MCF 10A (cell line): ENCODE data around the gene ENTPD6. TPM values are rescaled to one million over a fixed set of nuclear protein-coding genes. Genes with fewer than 3 reads are reported as not detected.

Source experiments
- Bru-seq: library from RNA; stranded (reverse); fragments of 400-500 nt; gene quantifications from one replicate; lab custom pipeline; 2021; lab: Mats Ljungman, UMichigan
- BruChase-seq, 2 experiments: library from RNA; stranded (reverse); fragments of 400-500 nt; gene quantifications; one replicate each; lab custom pipeline; 2021; lab: Mats Ljungman, UMichigan
- BruUV-seq: library from RNA; stranded (reverse); fragments of 400-500 nt; replicated peaks from 2 replicates; lab custom pipeline; 2021; lab: Mats Ljungman, UMichigan
- CTCF ChIA-PET: fragments of 300-600 bp; sonication (Branson Sonifier 250); formaldehyde crosslinking; extraction: SDS; loops from one replicate; lab custom pipeline; 2021; ENCODE audit warnings: antibody characterized with exemption, inconsistent platforms; lab: Yijun Ruan, JAX
- POLR2A ChIA-PET: fragments of 300-600, 350-650 bp; sonication (Branson Sonifier 250); formaldehyde crosslinking; extraction: SDS; loops from one replicate; lab custom pipeline; 2020; ENCODE audit warnings: antibody characterized with exemption, inconsistent platforms; lab: Yijun Ruan, JAX
- DNase-seq: peaks from one replicate; pipeline ENCODE4 v3.0.0-alpha.2; 2018; ENCODE audit not compliant: unreplicated experiment
- H3K27ac Mint-ChIP-seq: one replicate; pipeline ENCODE4 v1.8.0; 2022; ENCODE audit warnings: mild to moderate bottlenecking, low read depth, mixed read lengths; ENCODE audit not compliant: unreplicated experiment
- H3K27me3 Mint-ChIP-seq: one replicate; pipeline ENCODE4 v1.8.0; 2022; ENCODE audit warnings: mixed read lengths; ENCODE audit not compliant: insufficient read depth, unreplicated experiment
- H3K36me3 Mint-ChIP-seq: one replicate; pipeline ENCODE4 v1.8.0; 2022; ENCODE audit warnings: mild to moderate bottlenecking, moderate library complexity, mixed read lengths; ENCODE audit not compliant: insufficient read depth, unreplicated experiment
- H3K4me1 Mint-ChIP-seq: one replicate; pipeline ENCODE4 v1.8.0; 2022; ENCODE audit warnings: mixed read lengths; ENCODE audit not compliant: insufficient read depth, unreplicated experiment
- H3K4me3 Mint-ChIP-seq: one replicate; pipeline ENCODE4 v1.8.0; 2022; ENCODE audit warnings: mild to moderate bottlenecking, moderate library complexity, mixed read lengths; ENCODE audit not compliant: unreplicated experiment
- H3K9me3 Mint-ChIP-seq: one replicate; pipeline ENCODE4 v1.8.0; 2022; ENCODE audit warnings: mixed read lengths; ENCODE audit not compliant: unreplicated experiment
- CTCF ChIP-seq: fragments of 200-600 bp; IDR thresholded peaks from one replicate; pipeline ENCODE4 v1.8.0; 2022; ENCODE audit warnings: antibody characterized with exemption, mild to moderate bottlenecking; ENCODE audit not compliant: unreplicated experiment
- intact Hi-C: fragments of 100-400 bp; cut with micrococcal nuclease; formaldehyde crosslinking; loops from 2 replicates; pipeline ENCODE4 v1.14.1; 2022
- long read RNA-seq: library from polyadenylated mRNA; stranded (forward); transcript quantifications from one replicate; pipeline ENCODE4 v2.0.0, GENCODE V29; 2022
- total RNA-seq: library from RNA; stranded (reverse); gene quantifications from 2 replicates; pipeline ENCODE4 v1.2.3, GENCODE V29; 2022

The ENTPD6 gene
- 98.0 and 99.5 TPM in 2 replicates for total RNA-seq
- Bru-seq, nascent RNA: percentile 72 among the genes with signal in this experiment
- BruChase-seq, experiment 1, labeled RNA remaining after a 6-hour chase: percentile 78 among the genes with signal in this experiment
- BruChase-seq, experiment 2, labeled RNA remaining after a 2-hour chase: percentile 80 among the genes with signal in this experiment
- long read RNA-seq, transcript ENTPD6-201 (14 exons, 2,708 nt): minor isoform, 9 of 208 reads
- long read RNA-seq, transcript ENTPD6-202 (15 exons, 2,766 nt): major isoform, 26 of 208 reads
- long read RNA-seq, transcript ENTPD6-203 (15 exons, 2,750 nt): minor isoform, 22 of 208 reads
- long read RNA-seq, partial matches to known transcripts: 21 of 208 reads
- long read RNA-seq, other reads (novel, unspliced or antisense): 122 of 208 reads

GRCh38 chr20:25195014-25195961, at the start of gene ENTPD6:
ENTPD6 (plus strand) TSS chr20:25195712; CDS start chr20:25206537, 10,825 bp downstream.
- TSS peak; percentile 69 for BruUV-seq
- POLR2A ChIA-PET: interaction anchor here (0.6 to 3.4 kb wide), 21 partner anchors 8 to 202 kb away, joined by 3 to 105 read pairs (median 4); partner anchors contain the start of gene PYGB
- intact Hi-C loops: no loop called here
- DNase-seq: peak; percentile 86
- CTCF ChIA-PET: interaction anchor here (0.6 to 1.6 kb wide), 8 partner anchors 10 to 53 kb away, joined by 3 to 8 read pairs (median 3); partner anchors contain the start of gene PYGB
- H3K9me3 Mint-ChIP-seq: no peaks in the 10 kb centered on the region
- no peaks in the 10 kb centered on the region for H3K27me3 Mint-ChIP-seq
- TF ChIP-seq CTCF: no peak
- peak within 1 kb of the TSS; percentile 5 for H3K27ac Mint-ChIP-seq
- H3K4me3 Mint-ChIP-seq: peak within 1 kb of the TSS; percentile 77
- peaks cover 13% of the 10 kb centered on the region for H3K36me3 Mint-ChIP-seq
- H3K4me1 Mint-ChIP-seq: peaks cover 28% of the 10 kb centered on the region

- no peak for TF ChIP-seq CTCF
- DNase-seq: no peak
- Mint-ChIP-seq H3K4me3 (no peak overlapping the region), H3K36me3 (no peaks in the 10 kb centered on the region), H3K9me3 (no peaks in the 10 kb centered on the region), H3K27ac (no peak overlapping the region), H3K27me3 (peaks cover 14% of the 10 kb centered on the region), H3K4me1 (no peaks in the 10 kb centered on the region)
- ChIA-PET POLR2A (no interaction called here), CTCF (no interaction called here)
- no TSS peak for BruUV-seq
- intact Hi-C loops: no loop called here
Measured at GRCh38 chr20:25146976-25147375, 48.5 kb upstream of the ENTPD6 start.

- H3K4me1 Mint-ChIP-seq: no peaks in the 10 kb centered on the region
- POLR2A ChIA-PET: no interaction called here
- H3K27me3 Mint-ChIP-seq: peaks cover 11% of the 10 kb centered on the region
- no peak overlapping the region for H3K4me3 Mint-ChIP-seq
- H3K9me3 Mint-ChIP-seq: no peaks in the 10 kb centered on the region
- H3K27ac Mint-ChIP-seq: no peak overlapping the region
- no peaks in the 10 kb centered on the region for H3K36me3 Mint-ChIP-seq
- no peak for DNase-seq
- intact Hi-C loops: no loop called here
- CTCF ChIA-PET: no interaction called here
- TF ChIP-seq CTCF: no peak
- BruUV-seq: no TSS peak
Measured at GRCh38 chr20:25147716-25148115, 47.8 kb upstream of the ENTPD6 start.
